ENCODE results near the gene GPR37L1. TPM values are rescaled to one million over a fixed set of nuclear protein-coding genes. Genes with fewer than 3 reads are reported as not detected.
A peak's percentile ranks its signal among the peaks of the same experiment; 100 is the strongest.

Gene GPR37L1
- total RNA-seq, 1 donor from 2014 or later = not detected

- intact Hi-C loops (cut with micrococcal nuclease) = no loop called here
- no peak for ATAC-seq (ENCODE audit: low read depth)
- TF ChIP-seq CTCF (IDR thresholded peaks at IDR 0.05) = no peak
Measured at GRCh38 chr1:202125611-202126010, 2.9 kb downstream of the GPR37L1 start.

GRCh38 chr1:202126426-202126825 is 3.7 kb downstream of the GPR37L1 start:
- no peak for TF ChIP-seq CTCF (IDR thresholded peaks at IDR 0.05)
- no peak for DNase-seq
- intact Hi-C loops (cut with micrococcal nuclease) = no loop called here
- ChIA-PET POLR2A (no interaction called here), CTCF (no interaction called here)
- Mint-ChIP-seq H3K4me3 (no peak overlapping the region), H3K36me3 (ENCODE audit: low read depth) (peaks cover 1% of the 10 kb centered on the region), H3K9me3 (no peaks in the 10 kb centered on the region), H3K27ac (no peak overlapping the region), H3K27me3 (peaks cover 16% of the 10 kb centered on the region), H3K4me1 (no peaks in the 10 kb centered on the region)
- no peak for ATAC-seq (ENCODE audit: low read depth)

More at GRCh38 chr1:202125611-202126010, 2.9 kb downstream of the GPR37L1 start:
- peaks cover 20% of the 10 kb centered on the region for H3K27me3 Mint-ChIP-seq
- no peaks in the 10 kb centered on the region for H3K4me1 Mint-ChIP-seq
- DNase-seq = no peak
- ChIA-PET POLR2A (interaction anchor here (0.7 kb wide), 1 partner anchor 14 kb away, joined by 13 read pairs; no protein-coding TSS in a partner anchor), CTCF (no interaction called here)
- no peaks in the 10 kb centered on the region for H3K36me3 Mint-ChIP-seq (ENCODE audit: low read depth)
- no peaks in the 10 kb centered on the region for H3K9me3 Mint-ChIP-seq
- H3K4me3 Mint-ChIP-seq = no peak overlapping the region
- no peak overlapping the region for H3K27ac Mint-ChIP-seq

GRCh38 chr1:202127061-202127460 is 4.3 kb downstream of the GPR37L1 start:
- Mint-ChIP-seq H3K4me3 (no peak overlapping the region), H3K36me3 (ENCODE audit: low read depth) (peaks cover 6% of the 10 kb centered on the region), H3K4me1 (no peaks in the 10 kb centered on the region), H3K27ac (no peak overlapping the region), H3K9me3 (no peaks in the 10 kb centered on the region), H3K27me3 (peaks cover 11% of the 10 kb centered on the region)
- intact Hi-C loops (cut with micrococcal nuclease) = no loop called here
- no peak for TF ChIP-seq CTCF (IDR thresholded peaks at IDR 0.05)
- ATAC-seq (ENCODE audit: low read depth) (no peak), DNase-seq (no peak)
- ChIA-PET CTCF (no interaction called here), POLR2A (no interaction called here)

- CTCF ChIA-PET = no interaction called here
- Mint-ChIP-seq H3K27me3 (peaks cover 11% of the 10 kb centered on the region), H3K36me3 (ENCODE audit: low read depth) (peaks cover 15% of the 10 kb centered on the region), H3K27ac (no peak overlapping the region), H3K4me3 (no peak overlapping the region), H3K4me1 (no peaks in the 10 kb centered on the region), H3K9me3 (no peaks in the 10 kb centered on the region)
- POLR2A ChIA-PET = no interaction called here
- intact Hi-C loops (cut with micrococcal nuclease) = no loop called here
- no peak for DNase-seq
- no peak for TF ChIP-seq CTCF (IDR thresholded peaks at IDR 0.05)
- ATAC-seq (ENCODE audit: low read depth) = peak; percentile 14
Measured at GRCh38 chr1:202127836-202128622, 5.3 kb downstream of the GPR37L1 start.

- POLR2A ChIA-PET = interaction anchor here (0.7 kb wide), 1 partner anchor 12 kb away, joined by 4 read pairs; no protein-coding TSS in a partner anchor
Measured at GRCh38 chr1:202129453-202130296, 7.0 kb downstream of the GPR37L1 start.

More at GRCh38 chr1:202129453-202130296, 7.0 kb downstream of the GPR37L1 start:
- no peaks in the 10 kb centered on the region for H3K9me3 Mint-ChIP-seq
- H3K36me3 Mint-ChIP-seq (ENCODE audit: low read depth) = peaks cover 30% of the 10 kb centered on the region
- intact Hi-C loops (cut with micrococcal nuclease) = no loop called here
- no peak overlapping the region for H3K4me3 Mint-ChIP-seq
- no peak for TF ChIP-seq CTCF (IDR thresholded peaks at IDR 0.05)
- peaks cover 3% of the 10 kb centered on the region for H3K27me3 Mint-ChIP-seq
- no peak overlapping the region for H3K27ac Mint-ChIP-seq
- CTCF ChIA-PET = no interaction called here
- ATAC-seq (ENCODE audit: low read depth) (no peak), DNase-seq (no peak)
- H3K4me1 Mint-ChIP-seq = no peaks in the 10 kb centered on the region

Measured in activated B cell treated with CpG ODN at 0.5 μM for 24 hours (primary cell).